Measurements from ENCODE around the gene ATR.

ATR gene

DNA sequence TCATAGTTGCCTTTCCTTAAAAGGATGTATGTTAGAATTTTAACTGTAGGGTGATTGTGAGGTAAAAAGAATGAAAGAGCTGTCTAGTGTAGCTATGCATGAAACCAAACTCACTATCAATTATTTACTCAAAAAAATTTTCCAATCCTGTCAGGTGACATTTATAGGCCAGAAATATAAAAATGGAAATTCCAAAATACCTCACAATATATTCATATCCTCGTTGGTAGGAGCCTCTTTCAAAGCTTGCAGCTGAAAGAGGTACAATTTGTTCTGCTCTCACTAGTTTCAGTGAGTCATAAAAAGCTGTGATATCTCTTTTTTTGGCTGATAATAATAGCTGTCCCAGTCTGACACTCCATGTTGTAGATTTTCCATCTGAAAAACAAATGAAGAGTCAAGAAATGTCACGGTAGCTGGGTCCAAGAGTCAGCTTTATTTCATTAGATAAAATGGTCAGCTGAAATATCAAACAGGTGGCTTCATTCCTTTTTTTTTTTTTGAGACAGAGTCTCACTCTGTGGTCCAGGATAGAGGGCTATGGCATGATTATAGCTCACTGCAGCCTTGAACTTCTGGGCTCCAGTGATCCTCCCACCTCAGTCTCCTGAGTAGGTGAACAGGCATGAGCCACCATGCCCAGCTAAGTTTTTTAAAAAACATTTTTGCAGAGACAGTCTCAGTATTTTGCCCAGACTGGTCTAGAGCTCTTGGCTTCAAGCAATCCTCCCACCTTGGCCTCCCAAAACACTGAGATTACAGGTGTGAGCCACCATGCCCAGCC, 79.9 kb downstream of the ATR start:
- ChIA-PET CTCF (interaction anchor here (0.6 kb wide), 1 partner anchor 344 kb away, joined by 3 read pairs; no protein-coding TSS in a partner anchor), POLR2A (no interaction called here)
- no peaks in the 10 kb centered on the region for H3K4me1 ChIP-seq (ENCODE audit: control insufficient read depth, insufficient read depth, low read length)
- peaks cover 4 to 34% of the 10 kb centered on the region in 2 experiments; a peak in 2 of 3 replicates for H3K36me3 ChIP-seq (ENCODE audit: control insufficient read depth in 2 of 2, insufficient read depth in 1 of 2, low read length in 2 of 2)
- H3K27ac ChIP-seq (ENCODE audit: extremely low read depth, low read depth, low read length) = no peak overlapping the region
- no peak overlapping the region for H3K4me3 ChIP-seq (ENCODE audit: low read depth, low read length)
- no peaks in the 10 kb centered on the region for H3K9me3 ChIP-seq (ENCODE audit: control insufficient read depth, insufficient read depth, low read depth, low read length)
- no peak for TF ChIP-seq ZNF114 (tag by site-specific recombination; IDR thresholded peaks at IDR 0.05)
- TF ChIP-seq, protein P1, sequence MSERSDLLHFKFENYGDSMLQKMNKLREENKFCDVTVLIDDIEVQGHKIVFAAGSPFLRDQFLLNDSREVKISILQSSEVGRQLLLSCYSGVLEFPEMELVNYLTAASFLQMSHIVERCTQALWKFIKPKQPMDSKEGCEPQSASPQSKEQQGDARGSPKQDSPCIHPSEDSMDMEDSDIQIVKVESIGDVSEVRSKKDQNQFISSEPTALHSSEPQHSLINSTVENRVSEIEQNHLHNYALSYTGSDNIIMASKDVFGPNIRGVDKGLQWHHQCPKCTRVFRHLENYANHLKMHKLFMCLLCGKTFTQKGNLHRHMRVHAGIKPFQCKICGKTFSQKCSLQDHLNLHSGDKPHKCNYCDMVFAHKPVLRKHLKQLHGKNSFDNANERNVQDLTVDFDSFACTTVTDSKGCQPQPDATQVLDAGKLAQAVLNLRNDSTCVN (tag by site-specific recombination; optimal IDR thresholded peaks at IDR 0.05) = no peak
- no peak for TF ChIP-seq ZNF768 (tag by site-specific recombination; IDR thresholded peaks at IDR 0.05)
- TF ChIP-seq ZNF37A (tag by site-specific recombination; IDR thresholded peaks at IDR 0.05) = no peak
- no peak for TF ChIP-seq ZFP3 (tag by site-specific recombination; IDR thresholded peaks at IDR 0.05; ENCODE audit: low read depth)
- TF ChIP-seq, protein P2, sequence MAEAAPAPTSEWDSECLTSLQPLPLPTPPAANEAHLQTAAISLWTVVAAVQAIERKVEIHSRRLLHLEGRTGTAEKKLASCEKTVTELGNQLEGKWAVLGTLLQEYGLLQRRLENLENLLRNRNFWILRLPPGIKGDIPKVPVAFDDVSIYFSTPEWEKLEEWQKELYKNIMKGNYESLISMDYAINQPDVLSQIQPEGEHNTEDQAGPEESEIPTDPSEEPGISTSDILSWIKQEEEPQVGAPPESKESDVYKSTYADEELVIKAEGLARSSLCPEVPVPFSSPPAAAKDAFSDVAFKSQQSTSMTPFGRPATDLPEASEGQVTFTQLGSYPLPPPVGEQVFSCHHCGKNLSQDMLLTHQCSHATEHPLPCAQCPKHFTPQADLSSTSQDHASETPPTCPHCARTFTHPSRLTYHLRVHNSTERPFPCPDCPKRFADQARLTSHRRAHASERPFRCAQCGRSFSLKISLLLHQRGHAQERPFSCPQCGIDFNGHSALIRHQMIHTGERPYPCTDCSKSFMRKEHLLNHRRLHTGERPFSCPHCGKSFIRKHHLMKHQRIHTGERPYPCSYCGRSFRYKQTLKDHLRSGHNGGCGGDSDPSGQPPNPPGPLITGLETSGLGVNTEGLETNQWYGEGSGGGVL (tag by site-specific recombination; IDR thresholded peaks at IDR 0.05) = no peak

DNA sequence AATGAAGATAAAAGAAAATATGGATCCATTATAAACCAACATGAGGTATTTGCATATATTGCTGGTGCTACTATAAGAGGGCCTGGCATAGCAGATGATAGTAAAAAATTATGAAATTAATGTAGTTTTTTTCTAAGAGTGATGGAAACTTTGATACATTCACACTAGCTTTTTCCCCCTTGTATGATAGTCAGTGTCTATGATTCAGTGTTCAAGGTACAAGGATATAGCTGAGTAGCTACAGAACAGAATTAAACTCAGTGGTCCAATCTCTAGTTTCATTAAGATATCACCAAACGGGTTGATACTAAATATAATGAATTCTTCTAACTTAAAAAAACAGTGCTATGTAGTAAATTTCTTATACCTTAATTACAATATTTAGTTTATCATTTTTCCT, 80.8 kb downstream of the ATR start:
- H3K4me1 ChIP-seq (ENCODE audit: control insufficient read depth, insufficient read depth, low read length) = no peaks in the 10 kb centered on the region
- TF ChIP-seq ZNF664 (tag by site-specific recombination; IDR thresholded peaks at IDR 0.05) = no peak
- TF ChIP-seq, protein P3, sequence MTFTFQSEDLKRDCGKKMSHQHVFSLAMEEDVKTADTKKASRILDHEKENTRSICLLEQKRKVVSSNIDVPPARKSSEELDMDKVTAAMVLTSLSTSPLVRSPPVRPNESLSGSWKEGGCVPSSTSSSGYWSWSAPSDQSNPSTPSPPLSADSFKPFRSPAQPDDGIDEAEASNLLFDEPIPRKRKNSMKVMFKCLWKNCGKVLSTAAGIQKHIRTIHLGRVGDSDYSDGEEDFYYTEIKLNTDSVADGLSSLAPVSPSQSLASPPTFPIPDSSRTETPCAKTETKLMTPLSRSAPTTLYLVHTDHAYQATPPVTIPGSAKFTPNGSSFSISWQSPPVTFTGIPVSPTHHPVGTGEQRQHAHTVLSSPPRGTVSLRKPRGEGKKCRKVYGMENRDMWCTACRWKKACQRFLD (tag by site-specific recombination; IDR thresholded peaks at IDR 0.05) = no peak
- TF ChIP-seq KLF10 (tag by site-specific recombination; IDR thresholded peaks at IDR 0.05) = no peak
- TF ChIP-seq, protein P4, sequence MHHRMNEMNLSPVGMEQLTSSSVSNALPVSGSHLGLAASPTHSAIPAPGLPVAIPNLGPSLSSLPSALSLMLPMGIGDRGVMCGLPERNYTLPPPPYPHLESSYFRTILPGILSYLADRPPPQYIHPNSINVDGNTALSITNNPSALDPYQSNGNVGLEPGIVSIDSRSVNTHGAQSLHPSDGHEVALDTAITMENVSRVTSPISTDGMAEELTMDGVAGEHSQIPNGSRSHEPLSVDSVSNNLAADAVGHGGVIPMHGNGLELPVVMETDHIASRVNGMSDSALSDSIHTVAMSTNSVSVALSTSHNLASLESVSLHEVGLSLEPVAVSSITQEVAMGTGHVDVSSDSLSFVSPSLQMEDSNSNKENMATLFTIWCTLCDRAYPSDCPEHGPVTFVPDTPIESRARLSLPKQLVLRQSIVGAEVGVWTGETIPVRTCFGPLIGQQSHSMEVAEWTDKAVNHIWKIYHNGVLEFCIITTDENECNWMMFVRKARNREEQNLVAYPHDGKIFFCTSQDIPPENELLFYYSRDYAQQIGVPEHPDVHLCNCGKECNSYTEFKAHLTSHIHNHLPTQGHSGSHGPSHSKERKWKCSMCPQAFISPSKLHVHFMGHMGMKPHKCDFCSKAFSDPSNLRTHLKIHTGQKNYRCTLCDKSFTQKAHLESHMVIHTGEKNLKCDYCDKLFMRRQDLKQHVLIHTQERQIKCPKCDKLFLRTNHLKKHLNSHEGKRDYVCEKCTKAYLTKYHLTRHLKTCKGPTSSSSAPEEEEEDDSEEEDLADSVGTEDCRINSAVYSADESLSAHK (tag by site-specific recombination; IDR thresholded peaks at IDR 0.05) = no peak
- TF ChIP-seq ZNF747 (tag by site-specific recombination; IDR thresholded peaks at IDR 0.05) = no peak
- TF ChIP-seq BCL11A (tag by site-specific recombination; IDR thresholded peaks at IDR 0.05; ENCODE audit: low read depth) = no peak
- peaks cover 4 to 39% of the 10 kb centered on the region in 2 experiments for H3K36me3 ChIP-seq (ENCODE audit: control insufficient read depth in 2 of 2, insufficient read depth in 1 of 2, low read length in 2 of 2)
- no peak overlapping the region for H3K4me3 ChIP-seq (ENCODE audit: low read depth, low read length)
- ChIA-PET POLR2A (no interaction called here), CTCF (no interaction called here)
- H3K27ac ChIP-seq (ENCODE audit: extremely low read depth, low read depth, low read length) = no peak overlapping the region
- H3K9me3 ChIP-seq (ENCODE audit: control insufficient read depth, insufficient read depth, low read depth, low read length) = no peaks in the 10 kb centered on the region

DNA sequence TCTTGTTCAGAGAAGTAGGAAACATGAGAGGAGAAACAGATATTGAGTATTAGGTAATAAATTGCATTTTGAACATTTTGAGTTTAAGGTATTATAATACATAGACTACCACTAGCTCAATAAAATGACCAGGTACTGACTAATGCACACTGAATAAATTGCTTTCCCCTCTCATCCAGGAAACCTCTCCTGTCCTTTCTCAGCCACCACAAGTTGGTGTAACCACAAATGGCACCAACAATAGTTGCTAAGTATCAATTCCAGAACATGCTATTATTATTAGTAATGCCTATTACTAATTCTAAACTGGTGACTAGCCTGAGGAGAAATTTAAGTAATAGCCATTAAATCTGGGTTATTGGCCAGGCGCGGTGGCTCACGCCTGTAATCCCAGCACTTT, 83.4 kb downstream of the ATR start:
- no peak overlapping the region for H3K27ac ChIP-seq (ENCODE audit: extremely low read depth, low read depth, low read length)
- ChIA-PET POLR2A (no interaction called here), CTCF (no interaction called here)
- peaks cover 4 to 56% of the 10 kb centered on the region in 2 experiments for H3K36me3 ChIP-seq (ENCODE audit: control insufficient read depth in 2 of 2, insufficient read depth in 1 of 2, low read length in 2 of 2)
- H3K4me1 ChIP-seq (ENCODE audit: control insufficient read depth, insufficient read depth, low read length) = no peaks in the 10 kb centered on the region
- no peaks in the 10 kb centered on the region for H3K9me3 ChIP-seq (ENCODE audit: control insufficient read depth, insufficient read depth, low read depth, low read length)
- H3K4me3 ChIP-seq (ENCODE audit: low read depth, low read length) = no peak overlapping the region
- TF ChIP-seq SCRT2 (tag by site-specific recombination; IDR thresholded peaks at IDR 0.05) (no peak), ZNF266 (tag by site-specific recombination; IDR thresholded peaks at IDR 0.05; ENCODE audit: low read depth) (no peak), ZNF521 (tag by site-specific recombination; IDR thresholded peaks at IDR 0.05) (no peak), ZNF10 (tag by site-specific recombination; IDR thresholded peaks at IDR 0.05) (no peak), ZNF629 (tag by site-specific recombination; IDR thresholded peaks at IDR 0.05) (no peak), ZNF140 (tag by site-specific recombination; IDR thresholded peaks at IDR 0.05) (no peak), ZNF626 (tag by site-specific recombination; IDR thresholded peaks at IDR 0.05) (no peak), MEIS1 (CRISPR knock-in tag; IDR thresholded peaks at IDR 0.05; ENCODE audit: borderline replicate concordance) (no peak), ZBTB48 (tag by site-specific recombination; IDR thresholded peaks at IDR 0.05) (no peak), ZSCAN30 (tag by site-specific recombination; IDR thresholded peaks at IDR 0.05) (no peak), ZNF146 (tag by site-specific recombination; IDR thresholded peaks at IDR 0.05) (no peak), ZNF785 (tag by site-specific recombination; IDR thresholded peaks at IDR 0.05) (no peak)
- TF ChIP-seq, protein P5, sequence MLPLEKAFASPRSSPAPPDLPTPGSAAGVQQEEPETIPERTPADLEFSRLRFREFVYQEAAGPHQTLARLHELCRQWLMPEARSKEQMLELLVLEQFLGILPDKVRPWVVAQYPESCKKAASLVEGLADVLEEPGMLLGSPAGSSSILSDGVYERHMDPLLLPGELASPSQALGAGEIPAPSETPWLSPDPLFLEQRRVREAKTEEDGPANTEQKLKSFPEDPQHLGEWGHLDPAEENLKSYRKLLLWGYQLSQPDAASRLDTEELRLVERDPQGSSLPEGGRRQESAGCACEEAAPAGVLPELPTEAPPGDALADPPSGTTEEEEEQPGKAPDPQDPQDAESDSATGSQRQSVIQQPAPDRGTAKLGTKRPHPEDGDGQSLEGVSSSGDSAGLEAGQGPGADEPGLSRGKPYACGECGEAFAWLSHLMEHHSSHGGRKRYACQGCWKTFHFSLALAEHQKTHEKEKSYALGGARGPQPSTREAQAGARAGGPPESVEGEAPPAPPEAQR (tag by site-specific recombination; IDR thresholded peaks at IDR 0.05) = no peak

Measured in HEK293 (cell line).